ENCODE measurements around the gene PLA2G4D.

- TF ChIP-seq CTCF (IDR thresholded peaks at IDR 0.05; ENCODE audit: low read depth, low read length, poor library complexity, severe bottlenecking) (peak; percentile 72), EZH2phosphoT487 (IDR thresholded peaks at IDR 0.05; ENCODE audit: borderline replicate concordance, low read length) (no peak)
Observed at GRCh38 chr15:42137461-42138261, 43.3 kb upstream of the PLA2G4D start.
